ENCODE measurements around the gene CLCNKB. TPM values are rescaled to one million over a fixed set of nuclear protein-coding genes. Genes with fewer than 3 reads are reported as not detected.
"Not testable (repeated sequence)": the region's sequence is repeated elsewhere in the genome, so short reads cannot be mapped to it uniquely, and the experiment has no call there.

The CLCNKB gene
- total and polyA plus RNA-seq, 2 donors = 0.05 to 0.34 TPM

- WGBS = 94% methylated on average over 12 of the region's 12 CpGs
- not testable (repeated sequence) for H3K4me3 ChIP-seq (ENCODE audit: low read length in 2 of 2); H3K9me3 ChIP-seq (ENCODE audit: control insufficient read depth in 2 of 2, insufficient read depth in 1 of 2, low read length in 1 of 2); H3K27ac ChIP-seq (ENCODE audit: low read depth in 1 of 2, low read length in 1 of 2); H3K36me3 ChIP-seq (ENCODE audit: control insufficient read depth in 2 of 2, insufficient read depth in 2 of 2, low read length in 1 of 2); DNase-seq (ENCODE audit: low read depth in 6 of 9, low spot score in 9 of 9)
- Histone ChIP-seq H3K4me1 (ENCODE audit: control insufficient read depth in 2 of 2, insufficient read depth in 2 of 2, low read length in 2 of 2) (peaks cover 5 to 10% of the 10 kb centered on the region in 2 donors), H3K27me3 (ENCODE audit: control insufficient read depth in 2 of 2, insufficient read depth in 1 of 2, low read length in 1 of 2) (peaks cover 0 to 32% of the 10 kb centered on the region in 2 donors)
Observed at GRCh38 chr1:16051949-16052348, 8.4 kb downstream of the CLCNKB start.

GRCh38 chr1:16053781-16054502, 10.4 kb downstream of the CLCNKB start:
- no peak for DNase-seq (ENCODE audit: low read depth in 6 of 9, low spot score in 9 of 9)
- Histone ChIP-seq H3K36me3 (ENCODE audit: control insufficient read depth in 2 of 2, insufficient read depth in 2 of 2, low read length in 1 of 2) (no peaks in the 10 kb centered on the region), H3K4me3 (ENCODE audit: low read length in 2 of 2) (no peak overlapping the region), H3K27me3 (ENCODE audit: control insufficient read depth in 2 of 2, insufficient read depth in 1 of 2, low read length in 1 of 2) (peaks cover 0 to 15% of the 10 kb centered on the region in 2 donors), H3K9me3 (ENCODE audit: control insufficient read depth in 2 of 2, insufficient read depth in 1 of 2, low read length in 1 of 2) (no peaks in the 10 kb centered on the region), H3K4me1 (ENCODE audit: control insufficient read depth in 2 of 2, insufficient read depth in 2 of 2, low read length in 2 of 2) (peaks cover under 1 to 5% of the 10 kb centered on the region in 2 donors), H3K27ac (ENCODE audit: low read depth in 1 of 2, low read length in 1 of 2) (no peak overlapping the region)
- 66% methylated on average over 8 of the region's 8 CpGs for WGBS

- peaks cover 0 to 8% of the 10 kb centered on the region in 2 donors for H3K27me3 ChIP-seq (ENCODE audit: control insufficient read depth in 2 of 2, insufficient read depth in 1 of 2, low read length in 1 of 2)
- no peaks in the 10 kb centered on the region for H3K36me3 ChIP-seq (ENCODE audit: control insufficient read depth in 2 of 2, insufficient read depth in 2 of 2, low read length in 1 of 2)
- WGBS = 81% methylated on average over 7 of the region's 7 CpGs
- no peak overlapping the region for H3K27ac ChIP-seq (ENCODE audit: low read depth in 1 of 2, low read length in 1 of 2)
- no peak for DNase-seq (ENCODE audit: low read depth in 6 of 9, low spot score in 9 of 9)
- H3K4me1 ChIP-seq (ENCODE audit: control insufficient read depth in 2 of 2, insufficient read depth in 2 of 2, low read length in 2 of 2) = peaks cover 0 to 3% of the 10 kb centered on the region in 2 donors
- no peaks in the 10 kb centered on the region for H3K9me3 ChIP-seq (ENCODE audit: control insufficient read depth in 2 of 2, insufficient read depth in 1 of 2, low read length in 1 of 2)
- no peak overlapping the region for H3K4me3 ChIP-seq (ENCODE audit: low read length in 2 of 2)
Observed at GRCh38 chr1:16054598-16055540, 11.3 kb downstream of the CLCNKB start.

GRCh38 chr1:16055613-16056520, 12.3 kb downstream of the CLCNKB start:
- Histone ChIP-seq H3K4me3 (ENCODE audit: low read length in 2 of 2) (no peak overlapping the region), H3K27me3 (ENCODE audit: control insufficient read depth in 2 of 2, insufficient read depth in 1 of 2, low read length in 1 of 2) (no peaks in the 10 kb centered on the region), H3K27ac (ENCODE audit: low read depth in 1 of 2, low read length in 1 of 2) (no peak overlapping the region), H3K9me3 (ENCODE audit: control insufficient read depth in 2 of 2, insufficient read depth in 1 of 2, low read length in 1 of 2) (no peaks in the 10 kb centered on the region), H3K4me1 (ENCODE audit: control insufficient read depth in 2 of 2, insufficient read depth in 2 of 2, low read length in 2 of 2) (peaks cover 0 to 3% of the 10 kb centered on the region in 2 donors), H3K36me3 (ENCODE audit: control insufficient read depth in 2 of 2, insufficient read depth in 2 of 2, low read length in 1 of 2) (no peaks in the 10 kb centered on the region)
- DNase-seq (ENCODE audit: low read depth in 6 of 9, low spot score in 9 of 9) = peak; percentile 42 to 89 (median 68)
- WGBS = 49% methylated on average over 18 of the region's 18 CpGs

- WGBS = 63% methylated on average over 4 of the region's 4 CpGs
- not testable (repeated sequence) for H3K27me3 ChIP-seq (ENCODE audit: control insufficient read depth in 2 of 2, insufficient read depth in 1 of 2, low read length in 1 of 2); H3K4me3 ChIP-seq (ENCODE audit: low read length in 2 of 2); H3K27ac ChIP-seq (ENCODE audit: low read depth in 1 of 2, low read length in 1 of 2); H3K36me3 ChIP-seq (ENCODE audit: control insufficient read depth in 2 of 2, insufficient read depth in 2 of 2, low read length in 1 of 2); H3K9me3 ChIP-seq (ENCODE audit: control insufficient read depth in 2 of 2, insufficient read depth in 1 of 2, low read length in 1 of 2); H3K4me1 ChIP-seq (ENCODE audit: control insufficient read depth in 2 of 2, insufficient read depth in 2 of 2, low read length in 2 of 2); DNase-seq (ENCODE audit: low read depth in 6 of 9, low spot score in 9 of 9)
Observed at GRCh38 chr1:16056521-16056912, 12.9 kb downstream of the CLCNKB start.

- WGBS = 81% methylated on average over 7 of the region's 7 CpGs
Observed at GRCh38 chr1:16057314-16057915, 13.8 kb downstream of the CLCNKB start.

GRCh38 chr1:16058394-16059120, 15.0 kb downstream of the CLCNKB start:
- DNase-seq (ENCODE audit: low read depth in 6 of 9, low spot score in 9 of 9); H3K4me1 ChIP-seq (ENCODE audit: control insufficient read depth in 2 of 2, insufficient read depth in 2 of 2, low read length in 2 of 2); H3K4me3 ChIP-seq (ENCODE audit: low read length in 2 of 2); H3K27me3 ChIP-seq (ENCODE audit: control insufficient read depth in 2 of 2, insufficient read depth in 1 of 2, low read length in 1 of 2); H3K9me3 ChIP-seq (ENCODE audit: control insufficient read depth in 2 of 2, insufficient read depth in 1 of 2, low read length in 1 of 2); H3K27ac ChIP-seq (ENCODE audit: low read depth in 1 of 2, low read length in 1 of 2); H3K36me3 ChIP-seq (ENCODE audit: control insufficient read depth in 2 of 2, insufficient read depth in 2 of 2, low read length in 1 of 2): not testable (repeated sequence)
- WGBS = 88% methylated on average over 17 of the region's 20 CpGs

More at GRCh38 chr1:16057314-16057915, 13.8 kb downstream of the CLCNKB start:
- H3K4me3 ChIP-seq (ENCODE audit: low read length in 2 of 2); H3K9me3 ChIP-seq (ENCODE audit: control insufficient read depth in 2 of 2, insufficient read depth in 1 of 2, low read length in 1 of 2); H3K36me3 ChIP-seq (ENCODE audit: control insufficient read depth in 2 of 2, insufficient read depth in 2 of 2, low read length in 1 of 2); H3K27ac ChIP-seq (ENCODE audit: low read depth in 1 of 2, low read length in 1 of 2); H3K27me3 ChIP-seq (ENCODE audit: control insufficient read depth in 2 of 2, insufficient read depth in 1 of 2, low read length in 1 of 2); DNase-seq (ENCODE audit: low read depth in 6 of 9, low spot score in 9 of 9); H3K4me1 ChIP-seq (ENCODE audit: control insufficient read depth in 2 of 2, insufficient read depth in 2 of 2, low read length in 2 of 2): not testable (repeated sequence)

GRCh38 chr1:16061266-16061665, 17.7 kb downstream of the CLCNKB start:
- no peaks in the 10 kb centered on the region for H3K4me1 ChIP-seq (ENCODE audit: control insufficient read depth in 2 of 2, insufficient read depth in 2 of 2, low read length in 2 of 2)
- H3K27ac ChIP-seq (ENCODE audit: low read depth in 1 of 2, low read length in 1 of 2) = no peak overlapping the region
- no peaks in the 10 kb centered on the region for H3K9me3 ChIP-seq (ENCODE audit: control insufficient read depth in 2 of 2, insufficient read depth in 1 of 2, low read length in 1 of 2)
- WGBS = 96% methylated on average over 3 of the region's 3 CpGs
- H3K27me3 ChIP-seq (ENCODE audit: control insufficient read depth in 2 of 2, insufficient read depth in 1 of 2, low read length in 1 of 2) = peaks cover 0 to 34% of the 10 kb centered on the region in 2 donors
- no peak overlapping the region for H3K4me3 ChIP-seq (ENCODE audit: low read length in 2 of 2)
- no peaks in the 10 kb centered on the region for H3K36me3 ChIP-seq (ENCODE audit: control insufficient read depth in 2 of 2, insufficient read depth in 2 of 2, low read length in 1 of 2)
- no peak for DNase-seq (ENCODE audit: low read depth in 6 of 9, low spot score in 9 of 9)
